Measurements from ENCODE around the gene LRP2. TPM values are rescaled to one million over a fixed set of nuclear protein-coding genes. Genes with fewer than 3 reads are reported as not detected.

LRP2 gene
- polyA plus RNA-seq, 3 donors = not detected

DNA sequence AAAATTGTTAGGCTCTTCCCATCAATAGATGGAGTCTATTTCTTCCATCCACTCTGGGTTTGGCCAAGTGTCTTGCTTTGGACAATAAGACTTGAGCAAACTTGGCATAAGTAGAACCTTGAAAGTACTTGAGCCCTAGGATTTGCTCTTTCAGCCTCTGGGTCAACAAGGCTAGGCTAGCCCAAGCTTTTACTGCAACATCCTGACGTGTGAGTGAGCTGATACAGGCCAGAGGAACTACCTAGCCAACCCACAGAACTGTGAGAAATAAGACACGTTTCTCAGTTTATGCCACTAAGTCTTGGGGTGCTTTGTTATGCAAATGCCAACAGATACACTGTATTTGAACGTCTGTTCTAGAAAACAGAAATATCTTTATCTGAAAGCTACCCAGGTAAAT, 71.9 kb downstream of the LRP2 start:
- WGBS (ENCODE audit: insufficient coverage) = 100% methylated on average over 1 of the region's 3 CpGs
- no peaks in the 10 kb centered on the region for H3K9me3 ChIP-seq (replicated peaks in 1 of 2; ENCODE audit: control insufficient read depth in 1 of 2, insufficient read depth in 1 of 2, low read length in 2 of 2)
- TF ChIP-seq, protein P1, sequence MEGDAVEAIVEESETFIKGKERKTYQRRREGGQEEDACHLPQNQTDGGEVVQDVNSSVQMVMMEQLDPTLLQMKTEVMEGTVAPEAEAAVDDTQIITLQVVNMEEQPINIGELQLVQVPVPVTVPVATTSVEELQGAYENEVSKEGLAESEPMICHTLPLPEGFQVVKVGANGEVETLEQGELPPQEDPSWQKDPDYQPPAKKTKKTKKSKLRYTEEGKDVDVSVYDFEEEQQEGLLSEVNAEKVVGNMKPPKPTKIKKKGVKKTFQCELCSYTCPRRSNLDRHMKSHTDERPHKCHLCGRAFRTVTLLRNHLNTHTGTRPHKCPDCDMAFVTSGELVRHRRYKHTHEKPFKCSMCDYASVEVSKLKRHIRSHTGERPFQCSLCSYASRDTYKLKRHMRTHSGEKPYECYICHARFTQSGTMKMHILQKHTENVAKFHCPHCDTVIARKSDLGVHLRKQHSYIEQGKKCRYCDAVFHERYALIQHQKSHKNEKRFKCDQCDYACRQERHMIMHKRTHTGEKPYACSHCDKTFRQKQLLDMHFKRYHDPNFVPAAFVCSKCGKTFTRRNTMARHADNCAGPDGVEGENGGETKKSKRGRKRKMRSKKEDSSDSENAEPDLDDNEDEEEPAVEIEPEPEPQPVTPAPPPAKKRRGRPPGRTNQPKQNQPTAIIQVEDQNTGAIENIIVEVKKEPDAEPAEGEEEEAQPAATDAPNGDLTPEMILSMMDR (IDR thresholded peaks at IDR 0.05) = no peak
- H3K4me2 ChIP-seq (replicated peaks; ENCODE audit: extremely low read depth, low read length, poor library complexity, severe bottlenecking) = no peak overlapping the region
- H4K20me1 ChIP-seq (ENCODE audit: insufficient read depth, low read length) = no peaks in the 10 kb centered on the region
- no peak overlapping the region for H3K9ac ChIP-seq (ENCODE audit: insufficient read depth, low read length, poor library complexity, severe bottlenecking)
- DNase-seq = no peak
- H3K36me3 ChIP-seq (replicated peaks in 1 of 2; ENCODE audit: control insufficient read depth in 1 of 2, insufficient read depth in 2 of 2, low read length in 2 of 2) = no peaks in the 10 kb centered on the region
- peaks cover 0 to 2% (median 0%) of the 10 kb centered on the region in 3 donors for H3K27me3 Mint-ChIP-seq (ENCODE audit: low read depth in 3 of 3)
- H3K4me1 Mint-ChIP-seq = no peaks in the 10 kb centered on the region
- no peak overlapping the region for H3K4me3 ChIP-seq (replicated peaks in 1 of 3; ENCODE audit: low read depth in 2 of 3, low read length in 3 of 3)
- no peak overlapping the region for H3K4me3 Mint-ChIP-seq
- H3K79me2 ChIP-seq (ENCODE audit: insufficient read depth, low read length) = no peaks in the 10 kb centered on the region
- H3K4me1 ChIP-seq (ENCODE audit: control insufficient read depth in 1 of 2, insufficient read depth in 2 of 2, low read length in 2 of 2) = no peaks in the 10 kb centered on the region
- intact Hi-C loops (cut with micrococcal nuclease) = no loop called here
- H3K27ac Mint-ChIP-seq = no peak overlapping the region
- no peak overlapping the region for H2AFZ ChIP-seq (ENCODE audit: insufficient read depth, low read depth, low read length, poor library complexity, severe bottlenecking)
- H3K9me3 Mint-ChIP-seq = no peaks in the 10 kb centered on the region
- no peaks in the 10 kb centered on the region for H3K27me3 ChIP-seq (ENCODE audit: control insufficient read depth in 2 of 2, insufficient read depth in 2 of 2, low read length in 2 of 2)
- no peaks in the 10 kb centered on the region for H3K36me3 Mint-ChIP-seq
- no peak overlapping the region for H3K27ac ChIP-seq (ENCODE audit: low read depth in 1 of 2, low read length in 2 of 2)

DNA sequence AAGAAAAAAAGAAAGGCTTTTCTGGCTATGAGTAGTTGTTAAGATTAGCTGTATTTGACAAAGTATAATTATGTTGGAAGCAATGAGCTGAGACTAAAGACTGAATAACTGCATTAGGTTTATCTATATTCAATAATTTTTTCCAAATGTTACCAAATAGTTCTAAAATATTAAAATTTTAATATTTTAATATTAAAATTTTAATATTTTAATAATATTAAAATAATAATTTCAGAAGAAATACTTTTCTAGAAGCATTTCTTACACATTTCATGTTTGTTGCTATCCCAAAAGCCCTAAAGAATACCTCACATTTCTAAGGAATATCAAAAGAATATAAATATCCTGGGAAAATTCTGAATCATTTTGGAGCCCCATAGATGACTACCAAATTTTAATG, 74.7 kb downstream of the LRP2 start:
- Mint-ChIP-seq H3K27ac (no peak overlapping the region), H3K9me3 (no peaks in the 10 kb centered on the region), H3K27me3 (ENCODE audit: low read depth in 3 of 3) (peaks cover 0 to 2% (median 0%) of the 10 kb centered on the region in 3 donors), H3K4me3 (no peak overlapping the region), H3K4me1 (no peaks in the 10 kb centered on the region), H3K36me3 (no peaks in the 10 kb centered on the region)
- H2AFZ ChIP-seq (ENCODE audit: insufficient read depth, low read depth, low read length, poor library complexity, severe bottlenecking) = no peak overlapping the region
- H3K36me3 ChIP-seq (replicated peaks in 1 of 2; ENCODE audit: control insufficient read depth in 1 of 2, insufficient read depth in 2 of 2, low read length in 2 of 2) = no peaks in the 10 kb centered on the region
- TF ChIP-seq, protein P1 (IDR thresholded peaks at IDR 0.05) = no peak
- H3K27me3 ChIP-seq (ENCODE audit: control insufficient read depth in 2 of 2, insufficient read depth in 2 of 2, low read length in 2 of 2) = no peaks in the 10 kb centered on the region
- H3K4me1 ChIP-seq (ENCODE audit: control insufficient read depth in 1 of 2, insufficient read depth in 2 of 2, low read length in 2 of 2) = no peaks in the 10 kb centered on the region
- H3K79me2 ChIP-seq (ENCODE audit: insufficient read depth, low read length) = no peaks in the 10 kb centered on the region
- no peak overlapping the region for H3K4me2 ChIP-seq (replicated peaks; ENCODE audit: extremely low read depth, low read length, poor library complexity, severe bottlenecking)
- H4K20me1 ChIP-seq (ENCODE audit: insufficient read depth, low read length) = no peaks in the 10 kb centered on the region
- intact Hi-C loops (cut with micrococcal nuclease) = no loop called here
- no peak overlapping the region for H3K27ac ChIP-seq (ENCODE audit: low read depth in 1 of 2, low read length in 2 of 2)
- no peak for DNase-seq
- H3K9me3 ChIP-seq (replicated peaks in 1 of 2; ENCODE audit: control insufficient read depth in 1 of 2, insufficient read depth in 1 of 2, low read length in 2 of 2) = no peaks in the 10 kb centered on the region
- H3K4me3 ChIP-seq (replicated peaks in 1 of 3; ENCODE audit: low read depth in 2 of 3, low read length in 3 of 3) = no peak overlapping the region
- no peak overlapping the region for H3K9ac ChIP-seq (ENCODE audit: insufficient read depth, low read length, poor library complexity, severe bottlenecking)
